ENCODE measurements around the gene ADARB1. TPM values are rescaled to one million over a fixed set of nuclear protein-coding genes. Genes with fewer than 3 reads are reported as not detected.

Gene ADARB1
- polyA plus RNA-seq, 4 donors: 1.1 to 8.3 (median 3.8) TPM

- Histone ChIP-seq H3K36me3 (ENCODE audit: control insufficient read depth in 3 of 3, insufficient read depth in 2 of 3, low read depth in 1 of 3, low read length in 3 of 3) (peaks cover 0 to 18% (median 5%) of the 10 kb centered on the region in 3 donors), H3K4me3 (ENCODE audit: low read depth in 1 of 3, low read length in 3 of 3) (no peak overlapping the region), H3K27ac (ENCODE audit: low read depth in 1 of 3, low read length in 2 of 3) (no peak overlapping the region), H3K9me3 (ENCODE audit: control insufficient read depth in 2 of 2, insufficient read depth in 1 of 2, low read depth in 1 of 2, low read length in 1 of 2) (peaks cover 0 to 3% of the 10 kb centered on the region in 2 donors), H3K27me3 (ENCODE audit: control insufficient read depth in 3 of 3, insufficient read depth in 3 of 3, low read length in 3 of 3) (no peaks in the 10 kb centered on the region), H3K4me1 (ENCODE audit: control insufficient read depth in 3 of 3, insufficient read depth in 2 of 3, low read depth in 1 of 3, low read length in 2 of 3) (no peaks in the 10 kb centered on the region)
- DNase-seq: no peak
- FAIRE-seq: no peak
- 54 to 70% (median 60%) methylated on average over 2 of the region's 2 CpGs for WGBS, 3 donors
Measured at GRCh38 chr21:45183852-45184251, 109.5 kb downstream of the ADARB1 start.

DNA sequence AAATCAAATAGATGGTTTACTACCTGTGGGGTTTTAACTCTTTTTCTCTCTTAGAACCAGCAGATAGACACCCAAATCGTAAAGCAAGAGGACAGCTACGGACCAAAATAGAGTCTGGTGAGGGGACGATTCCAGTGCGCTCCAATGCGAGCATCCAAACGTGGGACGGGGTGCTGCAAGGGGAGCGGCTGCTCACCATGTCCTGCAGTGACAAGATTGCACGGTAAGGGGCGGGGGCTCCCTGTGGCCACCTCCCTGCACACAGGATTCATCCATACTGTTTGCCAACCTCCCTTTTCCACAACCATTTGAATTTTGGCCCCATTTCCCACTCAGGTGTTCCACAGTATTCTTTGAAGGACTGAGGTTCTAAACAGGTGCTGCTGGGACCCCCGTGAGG lies 110.5 kb downstream of the ADARB1 start:
- WGBS, 3 donors: 93 to 94% (median 94%) methylated on average over 11 of the region's 11 CpGs
- Histone ChIP-seq H3K27ac (ENCODE audit: low read depth in 1 of 3, low read length in 2 of 3) (no peak overlapping the region), H3K4me3 (ENCODE audit: low read depth in 1 of 3, low read length in 3 of 3) (no peak overlapping the region), H3K27me3 (ENCODE audit: control insufficient read depth in 3 of 3, insufficient read depth in 3 of 3, low read length in 3 of 3) (no peaks in the 10 kb centered on the region), H3K9me3 (ENCODE audit: control insufficient read depth in 2 of 2, insufficient read depth in 1 of 2, low read depth in 1 of 2, low read length in 1 of 2) (peaks cover 0 to 4% of the 10 kb centered on the region in 2 donors), H3K36me3 (ENCODE audit: control insufficient read depth in 3 of 3, insufficient read depth in 2 of 3, low read depth in 1 of 3, low read length in 3 of 3) (peaks cover 0 to 18% (median 5%) of the 10 kb centered on the region in 3 donors), H3K4me1 (ENCODE audit: control insufficient read depth in 3 of 3, insufficient read depth in 2 of 3, low read depth in 1 of 3, low read length in 2 of 3) (no peaks in the 10 kb centered on the region)
- FAIRE-seq (no peak), DNase-seq (no peak)

DNA sequence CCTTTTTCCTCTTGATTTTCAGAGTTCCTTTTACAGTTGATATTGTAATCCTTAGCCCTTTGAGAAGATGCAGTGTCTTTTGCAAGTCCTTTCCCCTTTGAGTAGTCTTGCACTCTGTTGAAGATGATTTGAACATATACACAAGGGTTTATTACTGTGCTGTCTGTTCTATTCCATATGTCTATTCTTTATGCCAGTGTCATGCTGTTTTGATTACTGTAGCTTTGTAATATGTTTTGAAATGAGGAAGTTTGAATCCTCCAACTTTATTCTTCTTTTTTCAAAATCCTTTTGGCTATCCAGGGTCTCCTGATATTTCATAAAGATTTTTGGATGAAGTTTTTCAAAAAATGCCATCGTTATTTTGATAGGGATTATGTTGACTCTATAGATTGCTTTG lies 112.3 kb downstream of the ADARB1 start:
- DNase-seq (no peak), FAIRE-seq (no peak)
- WGBS, 3 donors: 96 to 100% (median 98%) methylated on average over 1 of the region's 1 CpG
- Histone ChIP-seq H3K9me3 (ENCODE audit: control insufficient read depth in 2 of 2, insufficient read depth in 1 of 2, low read depth in 1 of 2, low read length in 1 of 2) (peaks cover 0 to 4% of the 10 kb centered on the region in 2 donors), H3K27me3 (ENCODE audit: control insufficient read depth in 3 of 3, insufficient read depth in 3 of 3, low read length in 3 of 3) (no peaks in the 10 kb centered on the region), H3K4me1 (ENCODE audit: control insufficient read depth in 3 of 3, insufficient read depth in 2 of 3, low read depth in 1 of 3, low read length in 2 of 3) (no peaks in the 10 kb centered on the region), H3K27ac (ENCODE audit: low read depth in 1 of 3, low read length in 2 of 3) (no peak overlapping the region), H3K36me3 (ENCODE audit: control insufficient read depth in 3 of 3, insufficient read depth in 2 of 3, low read depth in 1 of 3, low read length in 3 of 3) (peaks cover 0 to 6% (median 5%) of the 10 kb centered on the region in 3 donors), H3K4me3 (ENCODE audit: low read depth in 1 of 3, low read length in 3 of 3) (no peak overlapping the region)

DNA sequence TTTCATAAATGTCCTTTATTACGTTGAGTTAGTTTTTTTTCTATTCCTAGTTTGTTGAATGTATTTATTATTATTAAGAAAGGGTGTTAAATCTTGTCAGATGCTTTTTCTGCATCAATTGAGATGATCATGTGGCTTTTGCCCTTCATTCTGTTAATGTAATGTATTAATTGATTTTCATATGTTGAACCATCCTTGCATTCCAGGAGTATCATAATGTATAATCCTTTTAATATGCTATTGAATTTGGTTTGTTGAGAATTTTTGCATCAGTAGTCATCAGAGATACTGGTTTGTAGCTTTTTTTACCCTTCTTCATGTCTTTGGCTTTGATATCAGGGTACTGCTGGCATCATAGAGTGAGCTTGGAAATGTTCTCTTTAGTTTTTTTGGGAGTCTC lies 113.3 kb downstream of the ADARB1 start:
- Histone ChIP-seq H3K4me3 (ENCODE audit: low read depth in 1 of 3, low read length in 3 of 3) (no peak overlapping the region), H3K36me3 (ENCODE audit: control insufficient read depth in 3 of 3, insufficient read depth in 2 of 3, low read depth in 1 of 3, low read length in 3 of 3) (peaks cover 0 to 7% (median 5%) of the 10 kb centered on the region in 3 donors), H3K9me3 (ENCODE audit: control insufficient read depth in 2 of 2, insufficient read depth in 1 of 2, low read depth in 1 of 2, low read length in 1 of 2) (peaks cover 0 to 4% of the 10 kb centered on the region in 2 donors), H3K27me3 (ENCODE audit: control insufficient read depth in 3 of 3, insufficient read depth in 3 of 3, low read length in 3 of 3) (no peaks in the 10 kb centered on the region), H3K27ac (ENCODE audit: low read depth in 1 of 3, low read length in 2 of 3) (no peak overlapping the region), H3K4me1 (ENCODE audit: control insufficient read depth in 3 of 3, insufficient read depth in 2 of 3, low read depth in 1 of 3, low read length in 2 of 3) (no peaks in the 10 kb centered on the region)
- 94 to 100% (median 99%) methylated on average over 1 of the region's 1 CpG for WGBS, 3 donors
- no peak for DNase-seq
- no peak for FAIRE-seq

DNA sequence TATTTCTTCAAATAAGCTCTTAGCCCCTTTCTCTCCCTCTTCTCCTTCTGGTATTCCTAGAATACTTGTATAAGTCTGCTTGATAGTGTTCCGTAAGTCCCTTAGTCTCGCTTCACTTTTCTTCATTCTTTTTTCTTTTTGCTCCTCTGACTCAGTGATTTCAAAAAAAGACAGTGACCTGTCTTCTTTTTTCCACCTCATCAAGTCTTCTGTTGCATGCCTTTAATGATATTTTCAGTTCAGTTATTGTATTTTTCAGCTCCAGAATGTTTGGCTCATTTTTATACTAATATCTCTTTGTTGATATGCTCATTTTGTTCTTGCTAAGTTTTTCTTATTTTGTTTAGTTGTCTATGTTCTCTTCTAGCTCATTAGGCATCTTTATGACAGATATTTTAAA lies 115.6 kb downstream of the ADARB1 start:
- H3K27me3 ChIP-seq (ENCODE audit: control insufficient read depth in 3 of 3, insufficient read depth in 3 of 3, low read length in 3 of 3): no peaks in the 10 kb centered on the region
- H3K4me3 ChIP-seq (ENCODE audit: low read depth in 1 of 3, low read length in 3 of 3): no peak overlapping the region
- FAIRE-seq: no peak
- H3K36me3 ChIP-seq (ENCODE audit: control insufficient read depth in 3 of 3, insufficient read depth in 2 of 3, low read depth in 1 of 3, low read length in 3 of 3): peaks cover 0 to 4% (median 4%) of the 10 kb centered on the region in 3 donors
- DNase-seq: no peak
- H3K9me3 ChIP-seq (ENCODE audit: control insufficient read depth in 2 of 2, insufficient read depth in 1 of 2, low read depth in 1 of 2, low read length in 1 of 2): peaks cover 0 to 4% of the 10 kb centered on the region in 2 donors
- H3K27ac ChIP-seq (ENCODE audit: low read depth in 1 of 3, low read length in 2 of 3): no peak overlapping the region
- no peaks in the 10 kb centered on the region for H3K4me1 ChIP-seq (ENCODE audit: control insufficient read depth in 3 of 3, insufficient read depth in 2 of 3, low read depth in 1 of 3, low read length in 2 of 3)
- 92 to 97% (median 93%) methylated on average over 2 of the region's 2 CpGs for WGBS, 3 donors

DNA sequence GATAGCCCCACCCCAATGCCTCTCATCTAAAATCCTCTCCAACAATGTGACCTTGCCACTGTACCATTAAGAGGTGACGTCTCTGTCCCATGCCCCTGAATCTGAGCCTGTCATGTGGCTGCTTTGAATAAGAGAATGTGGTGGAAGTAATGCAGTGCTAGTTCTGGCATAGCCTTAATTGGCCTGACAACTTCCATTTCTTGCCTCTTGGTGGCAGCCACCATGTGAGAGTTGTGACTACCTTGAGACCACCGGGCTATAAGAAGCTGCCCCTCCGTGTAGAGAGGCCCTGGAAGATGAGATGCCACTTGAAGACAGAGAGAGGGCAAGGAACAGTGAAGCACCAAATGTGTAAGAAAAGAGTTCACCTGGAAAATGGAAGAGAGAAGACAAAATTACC lies 118.0 kb downstream of the ADARB1 start:
- Histone ChIP-seq H3K27ac (ENCODE audit: low read depth in 1 of 3, low read length in 2 of 3) (no peak overlapping the region), H3K27me3 (ENCODE audit: control insufficient read depth in 3 of 3, insufficient read depth in 3 of 3, low read length in 3 of 3) (no peaks in the 10 kb centered on the region), H3K4me3 (ENCODE audit: low read depth in 1 of 3, low read length in 3 of 3) (no peak overlapping the region), H3K9me3 (ENCODE audit: control insufficient read depth in 2 of 2, insufficient read depth in 1 of 2, low read depth in 1 of 2, low read length in 1 of 2) (peaks cover 0 to 4% of the 10 kb centered on the region in 2 donors), H3K4me1 (ENCODE audit: control insufficient read depth in 3 of 3, insufficient read depth in 2 of 3, low read depth in 1 of 3, low read length in 2 of 3) (no peaks in the 10 kb centered on the region), H3K36me3 (ENCODE audit: control insufficient read depth in 3 of 3, insufficient read depth in 2 of 3, low read depth in 1 of 3, low read length in 3 of 3) (peaks cover 0 to 3% (median 0%) of the 10 kb centered on the region in 3 donors)
- 68 to 87% (median 84%) methylated on average over 3 of the region's 3 CpGs for whole genome bisulfite sequencing, 3 donors
- DNase-seq (no peak), FAIRE-seq (no peak)

GRCh38 chr21:45196620-45197019 lies 122.2 kb downstream of the ADARB1 start:
- no peak for FAIRE-seq
- Histone ChIP-seq H3K4me1 (ENCODE audit: control insufficient read depth in 3 of 3, insufficient read depth in 2 of 3, low read depth in 1 of 3, low read length in 2 of 3) (no peaks in the 10 kb centered on the region), H3K27me3 (ENCODE audit: control insufficient read depth in 3 of 3, insufficient read depth in 3 of 3, low read length in 3 of 3) (no peaks in the 10 kb centered on the region), H3K4me3 (ENCODE audit: low read depth in 1 of 3, low read length in 3 of 3) (no peak overlapping the region), H3K27ac (ENCODE audit: low read depth in 1 of 3, low read length in 2 of 3) (no peak overlapping the region), H3K9me3 (ENCODE audit: control insufficient read depth in 2 of 2, insufficient read depth in 1 of 2, low read depth in 1 of 2, low read length in 1 of 2) (no peaks in the 10 kb centered on the region), H3K36me3 (ENCODE audit: control insufficient read depth in 3 of 3, insufficient read depth in 2 of 3, low read depth in 1 of 3, low read length in 3 of 3) (peaks cover 0 to 3% (median 0%) of the 10 kb centered on the region in 3 donors)
- 88 to 93% (median 93%) methylated on average over 5 of the region's 5 CpGs for WGBS, 3 donors
- no peak for DNase-seq

DNA sequence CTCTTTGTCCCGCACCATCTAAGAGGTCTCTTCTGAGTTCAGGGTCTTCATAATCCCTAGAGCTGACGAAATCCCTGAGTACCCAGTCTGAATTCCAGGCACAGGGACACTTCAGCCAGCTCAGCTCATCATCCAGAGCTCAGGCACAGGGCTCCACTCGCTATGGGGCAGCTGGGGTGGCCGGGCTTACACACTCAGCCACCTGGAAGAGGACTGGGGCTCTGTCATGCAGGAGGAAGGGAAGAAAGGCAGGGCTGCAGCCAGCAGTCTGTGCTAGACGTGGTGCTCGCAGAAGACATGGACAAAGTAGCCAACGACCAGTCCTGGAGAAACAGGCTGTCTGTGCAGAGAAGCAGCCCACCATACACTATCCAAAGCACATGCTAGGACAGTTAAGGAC lies 124.8 kb downstream of the ADARB1 start:
- H3K27me3 ChIP-seq (ENCODE audit: control insufficient read depth in 3 of 3, insufficient read depth in 3 of 3, low read length in 3 of 3): no peaks in the 10 kb centered on the region
- FAIRE-seq (no peak), DNase-seq (no peak)
- H3K4me1 ChIP-seq (ENCODE audit: control insufficient read depth in 3 of 3, insufficient read depth in 2 of 3, low read depth in 1 of 3, low read length in 2 of 3): no peaks in the 10 kb centered on the region
- 89 to 90% (median 90%) methylated on average over 7 of the region's 7 CpGs for whole genome bisulfite sequencing, 3 donors
- H3K27ac ChIP-seq (ENCODE audit: low read depth in 1 of 3, low read length in 2 of 3): no peak overlapping the region
- no peak overlapping the region for H3K4me3 ChIP-seq (ENCODE audit: low read depth in 1 of 3, low read length in 3 of 3)
- H3K9me3 ChIP-seq (ENCODE audit: control insufficient read depth in 2 of 2, insufficient read depth in 1 of 2, low read depth in 1 of 2, low read length in 1 of 2): no peaks in the 10 kb centered on the region
- H3K36me3 ChIP-seq (ENCODE audit: control insufficient read depth in 3 of 3, insufficient read depth in 2 of 3, low read depth in 1 of 3, low read length in 3 of 3): no peaks in the 10 kb centered on the region

DNA sequence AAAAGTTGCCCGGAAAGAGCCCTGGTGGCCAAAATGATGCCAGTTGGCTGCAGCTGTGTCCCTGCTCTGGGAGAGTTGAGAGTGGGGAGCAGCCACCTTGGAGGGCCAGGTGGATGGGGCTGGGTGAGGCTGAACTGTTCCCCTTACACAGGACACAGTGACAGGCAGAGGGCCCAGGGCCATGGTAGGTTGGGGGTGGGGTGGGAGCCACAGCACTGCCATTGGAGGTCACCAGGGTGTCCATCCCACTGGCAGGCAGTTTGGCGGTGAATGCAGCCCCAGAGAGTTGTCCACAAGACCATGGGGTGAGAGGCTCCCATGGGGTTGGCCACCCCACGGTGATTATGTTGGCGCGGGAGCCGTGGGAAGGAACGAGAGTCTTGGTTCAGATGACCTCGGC lies 125.7 kb downstream of the ADARB1 start:
- H3K4me3 ChIP-seq (ENCODE audit: low read depth in 1 of 3, low read length in 3 of 3): no peak overlapping the region
- 94 to 96% (median 95%) methylated on average over 8 of the region's 8 CpGs for WGBS, 3 donors
- no peaks in the 10 kb centered on the region for H3K4me1 ChIP-seq (ENCODE audit: control insufficient read depth in 3 of 3, insufficient read depth in 2 of 3, low read depth in 1 of 3, low read length in 2 of 3)
- FAIRE-seq: no peak
- H3K36me3 ChIP-seq (ENCODE audit: control insufficient read depth in 3 of 3, insufficient read depth in 2 of 3, low read depth in 1 of 3, low read length in 3 of 3): peaks cover 0 to 3% (median 0%) of the 10 kb centered on the region in 3 donors
- no peaks in the 10 kb centered on the region for H3K27me3 ChIP-seq (ENCODE audit: control insufficient read depth in 3 of 3, insufficient read depth in 3 of 3, low read length in 3 of 3)
- no peak for DNase-seq
- no peak overlapping the region for H3K27ac ChIP-seq (ENCODE audit: low read depth in 1 of 3, low read length in 2 of 3)
- H3K9me3 ChIP-seq (ENCODE audit: control insufficient read depth in 2 of 2, insufficient read depth in 1 of 2, low read depth in 1 of 2, low read length in 1 of 2): no peaks in the 10 kb centered on the region
